ENCODE data around the gene USH1C. TPM values are rescaled to one million over a fixed set of nuclear protein-coding genes. Genes with fewer than 3 reads are reported as not detected.

The USH1C gene
- total and polyA plus RNA-seq, 9 donors, result 0.25 to 1.2 (median 1.00) TPM; not detected in 5

GRCh38 chr11:17538731-17539130 lies 5.5 kb downstream of the USH1C start:
- DNase-seq, result no peak
- H3K27ac ChIP-seq, result no peak overlapping the region
- H3K4me3 ChIP-seq, result no peak overlapping the region
- no peaks in the 10 kb centered on the region for H3K9me3 ChIP-seq
- H3K27me3 ChIP-seq, result no peaks in the 10 kb centered on the region
- H3K36me3 ChIP-seq, result no peaks in the 10 kb centered on the region
- no peaks in the 10 kb centered on the region for H3K4me1 ChIP-seq (ENCODE audit: insufficient read depth)
- TF ChIP-seq EP300 (IDR thresholded peaks at IDR 0.05) (no peak), POLR2A (IDR thresholded peaks at IDR 0.05) (no peak)
- intact Hi-C loops (cut with DNase I), result no loop called here
- WGBS, 3 donors, result 65 to 73% (median 66%) methylated on average over 3 of the region's 3 CpGs

- no peaks in the 10 kb centered on the region for H3K36me3 ChIP-seq
- WGBS, 3 donors, result 90 to 96% (median 91%) methylated on average over 1 of the region's 1 CpG
- no peak overlapping the region for H3K4me3 ChIP-seq
- H3K27me3 ChIP-seq, result no peaks in the 10 kb centered on the region
- H3K4me1 ChIP-seq (ENCODE audit: insufficient read depth), result no peaks in the 10 kb centered on the region
- no peak for TF ChIP-seq POLR2A (IDR thresholded peaks at IDR 0.05)
- TF ChIP-seq EP300 (IDR thresholded peaks at IDR 0.05), result no peak
- no peak for TF ChIP-seq CTCF (IDR thresholded peaks at IDR 0.05)
- no peak for DNase-seq
- no peak overlapping the region for H3K27ac ChIP-seq
- H3K9me3 ChIP-seq, result no peaks in the 10 kb centered on the region
- intact Hi-C loops (cut with DNase I), result no loop called here
Observed at GRCh38 chr11:17538054-17538453, 6.2 kb downstream of the USH1C start.

GRCh38 chr11:17537261-17537660 lies 7.0 kb downstream of the USH1C start:
- no peaks in the 10 kb centered on the region for H3K4me1 ChIP-seq (ENCODE audit: insufficient read depth)
- intact Hi-C loops (cut with DNase I), result no loop called here
- no peaks in the 10 kb centered on the region for H3K27me3 ChIP-seq
- 86 to 87% (median 87%) methylated on average over 8 of the region's 8 CpGs for whole genome bisulfite sequencing, 3 donors
- H3K27ac ChIP-seq, result no peak overlapping the region
- H3K9me3 ChIP-seq, result no peaks in the 10 kb centered on the region
- H3K4me3 ChIP-seq, result no peak overlapping the region
- no peak for DNase-seq
- no peaks in the 10 kb centered on the region for H3K36me3 ChIP-seq
- TF ChIP-seq CTCF (IDR thresholded peaks at IDR 0.05) (no peak), EP300 (IDR thresholded peaks at IDR 0.05) (no peak), POLR2A (IDR thresholded peaks at IDR 0.05) (no peak)

- no peaks in the 10 kb centered on the region for H3K36me3 ChIP-seq
- no peak overlapping the region for H3K27ac ChIP-seq
- 80 to 88% (median 85%) methylated on average over 3 of the region's 3 CpGs for WGBS, 3 donors
- no peaks in the 10 kb centered on the region for H3K4me1 ChIP-seq (ENCODE audit: insufficient read depth)
- DNase-seq, result no peak
- no peaks in the 10 kb centered on the region for H3K9me3 ChIP-seq
- no peak overlapping the region for H3K4me3 ChIP-seq
- TF ChIP-seq CTCF (IDR thresholded peaks at IDR 0.05), result no peak
- no peak for TF ChIP-seq EP300 (IDR thresholded peaks at IDR 0.05)
- TF ChIP-seq POLR2A (IDR thresholded peaks at IDR 0.05), result no peak
- intact Hi-C loops (cut with DNase I), result no loop called here
- H3K27me3 ChIP-seq, result no peaks in the 10 kb centered on the region
Observed at GRCh38 chr11:17535488-17535887, 8.7 kb downstream of the USH1C start.

GRCh38 chr11:17533778-17534415 lies 10.3 kb downstream of the USH1C start:
- H3K36me3 ChIP-seq, result no peaks in the 10 kb centered on the region
- WGBS, 3 donors, result 67 to 74% (median 70%) methylated on average over 11 of the region's 11 CpGs
- TF ChIP-seq CTCF (IDR thresholded peaks at IDR 0.05) (no peak), POLR2A (IDR thresholded peaks at IDR 0.05) (no peak), EP300 (IDR thresholded peaks at IDR 0.05) (no peak)
- intact Hi-C loops (cut with DNase I), result no loop called here
- DNase-seq, result no peak
- H3K9me3 ChIP-seq, result no peaks in the 10 kb centered on the region
- no peaks in the 10 kb centered on the region for H3K4me1 ChIP-seq (ENCODE audit: insufficient read depth)
- no peaks in the 10 kb centered on the region for H3K27me3 ChIP-seq
- H3K27ac ChIP-seq, result no peak overlapping the region
- H3K4me3 ChIP-seq, result no peak overlapping the region

Measured in ovary (tissue), 9 donors.